Left lung (tissue), 10 donors: ENCODE data around the gene CD93. TPM values are rescaled to one million over a fixed set of nuclear protein-coding genes. Genes with fewer than 3 reads are reported as not detected.

Experiments used
- ATAC-seq: fragments of 200-7000 bp; cut with Tn5 transposase; one replicate; pipeline ENCODE4 v1.9.1; 2020; ENCODE audit warnings: moderate library complexity
- DNase-seq, 4 donors: peaks; one replicate each; pipeline ENCODE4 v3.0.0-alpha.2; 2013 to 2020
- H3K27ac ChIP-seq, 2 donors: fragments of 200-600 bp; sonication (generic) in 1 of 2; one replicate each; pipeline versions ENCODE4 v1.5.0 to v1.8.0; 2020 to 2021
- H3K27me3 ChIP-seq, 2 donors: fragments of 200-600 bp; sonication (generic) in 1 of 2; one replicate each; pipeline versions ENCODE4 v1.5.0 to v1.8.0; 2020 to 2021
- H3K36me3 ChIP-seq, 2 donors: fragments of 200-600 bp; sonication (generic) in 1 of 2; one replicate each; pipeline versions ENCODE4 v1.5.0 to v1.8.0; 2020 to 2021
- H3K4me1 ChIP-seq, 2 donors: fragments of 200-600 bp; one replicate each; pipeline ENCODE4 v1.8.0; 2021
- H3K4me3 ChIP-seq, 2 donors: fragments of 200-600 bp; sonication (generic) in 1 of 2; one replicate each; pipeline versions ENCODE4 v1.5.0 to v1.8.0; 2020 to 2021; ENCODE audit warnings: mild to moderate bottlenecking in 1 of 2
- H3K9me3 ChIP-seq, 2 donors: fragments of 200-600 bp; sonication (generic) in 1 of 2; one replicate each; pipeline versions ENCODE4 v1.5.0 to v1.8.0; 2020 to 2021
- intact Hi-C, 2 donors: fragments of 100-400 bp; cut with DNase I; formaldehyde crosslinking; loops; one replicate each; pipeline versions ENCODE4 v1.11.2 to v1.14.2; 2022
- polyA plus RNA-seq, 6 donors: library from polyadenylated mRNA; unstranded; fragments of 120-200 nt; gene quantifications; one replicate each; pipeline ENCODE4 v1.2.1, GENCODE V29; 2013; ENCODE audit not compliant: insufficient read length in 6 of 6
- total RNA-seq, 2 donors: library from RNA; stranded (reverse); fragmentation: NEBNext Ultra II Directional; extraction: Animal tissue kit (Norgen Biotek cat#: 25700); gene quantifications; one replicate each; pipeline ENCODE4 v1.2.1, GENCODE V29; 2021
- TF ChIP-seq, protein P1 (sequence below), 2 donors: fragments of 200-600 bp; sonication (generic) in 1 of 2; IDR thresholded peaks; one replicate each; pipeline versions ENCODE4 v1.5.0 to v1.8.0; 2021; ENCODE audit warnings: antibody characterized with exemption in 2 of 2
- donor health status: DM: no; HTN: yes; CAD: no.
- donor health status: DM: no; HTN: no; CAD: no.

Gene CD93
- total and polyA plus RNA-seq, 8 donors: 71.2 to 221 (median 180) TPM

DNA sequence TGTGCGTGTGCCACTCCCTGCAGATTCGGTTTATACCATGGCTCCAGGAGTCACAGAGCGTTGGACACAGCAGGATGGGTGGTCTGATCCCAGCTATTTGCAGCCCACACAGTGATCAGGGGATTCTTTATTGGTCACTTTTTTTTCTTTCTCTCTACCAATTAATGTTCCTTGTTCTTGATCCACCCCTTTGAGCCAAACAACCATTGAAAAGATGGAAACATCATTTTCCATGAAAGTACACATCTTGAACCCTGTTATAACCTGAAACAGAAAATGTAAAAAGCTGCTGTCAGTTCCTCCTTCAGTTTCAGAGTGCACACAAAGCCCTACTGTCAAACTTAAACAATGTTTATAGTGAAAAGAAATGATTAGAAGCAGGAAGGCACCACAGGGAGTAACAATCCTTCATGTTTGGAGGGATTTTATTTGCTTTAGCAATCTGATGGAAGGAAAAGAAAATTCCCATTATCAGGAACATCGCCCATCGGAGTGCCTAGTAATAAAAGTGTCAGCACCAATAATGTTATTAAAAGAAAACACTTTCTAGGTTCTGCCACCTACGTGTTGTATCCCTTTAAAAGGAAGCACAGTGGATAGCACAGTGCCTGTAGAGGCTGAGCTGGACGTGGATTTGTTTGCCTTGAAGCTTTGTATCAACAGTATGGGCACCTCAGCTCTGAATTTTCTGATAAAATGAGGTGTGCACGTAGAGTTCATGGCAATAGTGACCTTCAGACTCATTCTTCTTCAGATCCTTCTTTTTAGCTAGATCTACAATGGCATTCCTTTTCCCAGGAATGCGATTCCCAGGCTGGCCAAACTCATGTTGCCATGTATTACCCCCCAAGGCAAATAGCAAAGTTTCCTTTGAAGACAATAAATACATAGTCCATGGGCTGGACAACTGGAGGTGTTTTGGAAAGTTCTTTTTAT, 20.6 kb downstream of the CD93 start:
- intact Hi-C loops: no loop called here
- TF ChIP-seq, protein P1, sequence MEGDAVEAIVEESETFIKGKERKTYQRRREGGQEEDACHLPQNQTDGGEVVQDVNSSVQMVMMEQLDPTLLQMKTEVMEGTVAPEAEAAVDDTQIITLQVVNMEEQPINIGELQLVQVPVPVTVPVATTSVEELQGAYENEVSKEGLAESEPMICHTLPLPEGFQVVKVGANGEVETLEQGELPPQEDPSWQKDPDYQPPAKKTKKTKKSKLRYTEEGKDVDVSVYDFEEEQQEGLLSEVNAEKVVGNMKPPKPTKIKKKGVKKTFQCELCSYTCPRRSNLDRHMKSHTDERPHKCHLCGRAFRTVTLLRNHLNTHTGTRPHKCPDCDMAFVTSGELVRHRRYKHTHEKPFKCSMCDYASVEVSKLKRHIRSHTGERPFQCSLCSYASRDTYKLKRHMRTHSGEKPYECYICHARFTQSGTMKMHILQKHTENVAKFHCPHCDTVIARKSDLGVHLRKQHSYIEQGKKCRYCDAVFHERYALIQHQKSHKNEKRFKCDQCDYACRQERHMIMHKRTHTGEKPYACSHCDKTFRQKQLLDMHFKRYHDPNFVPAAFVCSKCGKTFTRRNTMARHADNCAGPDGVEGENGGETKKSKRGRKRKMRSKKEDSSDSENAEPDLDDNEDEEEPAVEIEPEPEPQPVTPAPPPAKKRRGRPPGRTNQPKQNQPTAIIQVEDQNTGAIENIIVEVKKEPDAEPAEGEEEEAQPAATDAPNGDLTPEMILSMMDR (IDR thresholded peaks at IDR 0.05): no peak
- Histone ChIP-seq H3K27ac (no peak overlapping the region), H3K4me1 (peaks cover 14 to 22% of the 10 kb centered on the region in 2 donors), H3K27me3 (no peaks in the 10 kb centered on the region), H3K4me3 (no peak overlapping the region), H3K9me3 (no peaks in the 10 kb centered on the region), H3K36me3 (no peaks in the 10 kb centered on the region)
- ATAC-seq: no peak
- DNase-seq: no peak

DNA sequence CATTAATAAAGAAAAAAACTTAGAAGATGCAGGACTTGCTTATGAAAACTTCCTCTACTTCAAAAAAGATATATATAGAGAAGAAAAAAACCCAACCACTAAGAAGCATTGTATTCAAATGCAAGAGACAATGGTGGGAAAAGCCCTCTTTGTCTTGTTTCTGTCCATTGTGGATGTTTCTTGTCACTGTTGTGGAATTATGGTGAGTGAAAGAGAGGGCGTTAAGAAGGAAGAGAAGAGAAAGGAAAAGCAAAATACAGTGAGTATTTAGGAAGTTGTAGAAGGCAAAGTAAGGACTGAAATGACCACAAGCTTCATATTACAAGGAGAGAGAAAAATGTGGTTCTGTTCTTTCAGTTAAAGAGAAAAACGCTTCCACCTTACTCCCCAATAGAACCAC, 22.5 kb downstream of the CD93 start:
- H3K4me3 ChIP-seq: no peak overlapping the region
- H3K4me1 ChIP-seq: peaks cover 14 to 31% of the 10 kb centered on the region in 2 donors
- H3K36me3 ChIP-seq: no peaks in the 10 kb centered on the region
- TF ChIP-seq, protein P1 (IDR thresholded peaks at IDR 0.05): no peak
- DNase-seq: no peak
- H3K9me3 ChIP-seq: no peaks in the 10 kb centered on the region
- H3K27ac ChIP-seq: no peak overlapping the region
- intact Hi-C loops: no loop called here
- H3K27me3 ChIP-seq: no peaks in the 10 kb centered on the region
- ATAC-seq: no peak

DNA sequence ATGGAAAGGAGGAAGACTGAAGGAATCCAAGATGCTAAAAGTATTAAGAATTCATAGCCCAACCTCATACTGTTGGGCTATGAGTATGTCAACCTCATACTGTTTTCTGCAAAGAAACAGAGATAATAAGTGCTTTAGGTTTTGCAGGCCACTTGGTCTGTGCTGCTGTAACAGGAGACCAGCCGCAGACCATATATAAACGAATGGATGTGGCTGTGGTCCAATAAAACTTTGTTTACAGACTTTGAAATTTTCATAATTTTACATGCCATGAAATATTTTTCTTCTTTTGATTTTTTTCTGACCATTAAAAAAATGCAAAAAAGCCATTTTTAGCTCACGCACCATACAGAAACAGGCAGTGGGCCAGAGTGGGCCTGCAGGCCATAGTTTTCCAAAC, 23.0 kb downstream of the CD93 start:
- no peaks in the 10 kb centered on the region for H3K36me3 ChIP-seq
- no peaks in the 10 kb centered on the region for H3K9me3 ChIP-seq
- ATAC-seq (no peak), DNase-seq (no peak)
- H3K27ac ChIP-seq: no peak overlapping the region
- intact Hi-C loops: no loop called here
- H3K27me3 ChIP-seq: no peaks in the 10 kb centered on the region
- TF ChIP-seq, protein P1 (IDR thresholded peaks at IDR 0.05): no peak
- H3K4me3 ChIP-seq: no peak overlapping the region
- peaks cover 14 to 31% of the 10 kb centered on the region in 2 donors for H3K4me1 ChIP-seq

DNA sequence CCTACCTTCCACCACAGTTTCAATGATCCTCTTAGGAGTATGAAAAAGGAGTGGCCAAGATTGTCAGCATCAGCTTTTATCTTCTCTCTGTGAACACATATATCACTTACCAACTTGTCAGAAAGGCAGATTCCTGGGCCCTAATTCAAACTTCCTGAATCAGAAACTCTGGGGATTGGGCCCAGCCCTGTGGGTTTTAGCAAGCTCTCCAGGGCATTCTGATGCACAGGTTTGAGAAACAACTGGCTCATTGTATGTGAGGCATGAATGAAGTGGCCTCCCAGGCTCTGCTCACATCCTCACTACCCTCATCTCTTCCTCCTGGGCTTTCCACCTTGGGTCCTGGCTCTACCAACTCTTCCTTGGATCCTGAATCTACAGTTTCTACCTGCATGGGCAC, 23.5 kb downstream of the CD93 start:
- no peaks in the 10 kb centered on the region for H3K9me3 ChIP-seq
- TF ChIP-seq, protein P1 (IDR thresholded peaks at IDR 0.05): no peak
- H3K36me3 ChIP-seq: no peaks in the 10 kb centered on the region
- DNase-seq (no peak), ATAC-seq (no peak)
- H3K27ac ChIP-seq: no peak overlapping the region
- peaks cover 14 to 31% of the 10 kb centered on the region in 2 donors for H3K4me1 ChIP-seq
- intact Hi-C loops: no loop called here
- no peaks in the 10 kb centered on the region for H3K27me3 ChIP-seq
- H3K4me3 ChIP-seq: no peak overlapping the region

DNA sequence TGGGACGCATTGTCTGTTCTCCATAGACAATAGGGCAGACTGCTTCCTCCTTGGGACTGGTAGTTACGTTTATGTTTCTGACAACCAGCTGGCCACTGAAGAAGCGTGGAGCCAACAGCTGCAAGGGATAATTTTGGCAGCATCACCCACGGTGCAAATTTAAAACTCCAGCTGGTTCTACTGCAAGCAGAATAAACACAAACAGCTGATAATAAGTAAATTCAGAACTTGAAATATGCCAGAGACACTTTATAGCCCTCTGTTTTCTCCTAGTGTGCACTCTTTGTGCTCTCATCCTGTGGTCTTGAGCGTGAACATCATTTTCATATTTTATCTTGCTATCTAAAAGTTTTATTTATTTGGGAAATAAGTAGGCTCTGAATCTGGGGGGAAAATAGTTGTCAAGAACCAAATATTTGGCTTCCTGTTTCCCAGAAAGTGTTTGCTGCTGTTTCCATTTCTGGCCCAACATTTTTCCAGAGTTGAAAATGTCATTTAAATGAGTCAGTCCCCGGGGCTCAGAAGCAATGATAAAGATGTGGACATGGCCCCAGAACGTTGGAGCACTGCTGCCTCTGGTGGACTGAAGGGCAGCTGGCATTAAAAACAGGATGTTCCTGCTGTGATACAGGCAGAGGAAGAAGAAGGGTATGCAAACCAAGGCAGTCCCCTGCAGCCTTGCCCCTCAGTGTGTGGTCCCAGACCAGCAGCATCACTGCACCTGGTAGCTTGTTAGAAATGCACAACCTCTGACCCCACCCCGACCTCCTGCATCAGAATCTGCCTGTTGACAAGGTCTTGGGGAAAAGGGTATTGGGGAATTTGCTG, 24.2 kb downstream of the CD93 start:
- intact Hi-C loops: no loop called here
- Histone ChIP-seq H3K9me3 (peaks cover 0 to 1% of the 10 kb centered on the region in 2 donors), H3K4me1 (peaks cover 14 to 31% of the 10 kb centered on the region in 2 donors), H3K36me3 (no peaks in the 10 kb centered on the region), H3K4me3 (no peak overlapping the region), H3K27ac (peak overlapping the region; percentile 5 to 24), H3K27me3 (no peaks in the 10 kb centered on the region)
- TF ChIP-seq, protein P1 (IDR thresholded peaks at IDR 0.05): peak in 1 of 2 donors; percentile 34
- peak; percentile 81 for ATAC-seq
- peak in 2 of 4 donors; percentile 87 to 91 for DNase-seq
